CD4-positive, alpha-beta T cell (primary cell): Measurements from ENCODE around the gene ADAMTSL1. TPM values are rescaled to one million over a fixed set of nuclear protein-coding genes. Genes with fewer than 3 reads are reported as not detected.

ENCODE experiments used
- ATAC-seq: fragments of 200-7000 bp; cut with Tn5 transposase; one replicate; pipeline ENCODE4 v1.10.0; 2022; ENCODE audit warnings: mild to moderate bottlenecking; ENCODE audit not compliant: poor library complexity
- CTCF ChIA-PET: fragments of 350-600 bp; sonication (Branson Sonifier 250); formaldehyde crosslinking; loops from one replicate; lab custom pipeline; 2021; ENCODE audit warnings: antibody characterized with exemption, inconsistent platforms; lab: Charles Lee
- POLR2A ChIA-PET: fragments of 350-600 bp; sonication (Branson Sonifier 250); formaldehyde crosslinking; loops from one replicate; lab custom pipeline; 2021; ENCODE audit warnings: antibody characterized with exemption, inconsistent platforms; lab: Charles Lee
- DNase-seq, 14 experiments: peaks; one replicate each; pipeline ENCODE4 v3.0.0-alpha.2; 2013 to 2020; ENCODE audit warnings: mixed read lengths in 2 of 14
- H3K27ac ChIP-seq, 2 donors: one replicate each; pipeline versions ENCODE4 v1.5.1 to v1.7.0; 2013; ENCODE audit warnings: low read length in 2 of 2, low read depth in 1 of 2, mild to moderate bottlenecking in 1 of 2
- H3K27me3 ChIP-seq, 2 experiments: 1 replicate in 1 of 2; 2 replicates in 1 of 2; pipeline versions ENCODE4 v1.6.1 to v1.7.0; 2013; ENCODE audit warnings: low read length in 2 of 2, control low read depth in 1 of 2, mild to moderate bottlenecking in 1 of 2, moderate library complexity in 1 of 2; ENCODE audit not compliant: insufficient read depth in 2 of 2, control insufficient read depth in 1 of 2
- H3K36me3 ChIP-seq: one replicate; pipeline ENCODE4 v1.6.1; 2013; ENCODE audit warnings: low read length, control low read depth; ENCODE audit not compliant: insufficient read depth
- H3K4me1 ChIP-seq: one replicate; pipeline ENCODE4 v1.6.1; 2013; ENCODE audit warnings: low read length, control low read depth; ENCODE audit not compliant: insufficient read depth
- H3K4me3 ChIP-seq: one replicate; pipeline ENCODE4 v1.5.1; 2013; ENCODE audit warnings: mild to moderate bottlenecking, low read length, moderate library complexity
- H3K9me3 ChIP-seq, 2 experiments: 1 replicate in 1 of 2; 2 replicates in 1 of 2; pipeline versions ENCODE4 v1.6.1 to v1.7.0; 2013; ENCODE audit warnings: low read length in 2 of 2, mild to moderate bottlenecking in 2 of 2, control low read depth in 1 of 2, moderate library complexity in 1 of 2; ENCODE audit not compliant: control insufficient read depth in 1 of 2, insufficient read depth in 1 of 2
- H3K27ac Mint-ChIP-seq: one replicate; pipeline ENCODE4 v1.8.0; 2020; ENCODE audit warnings: mixed read lengths
- H3K27me3 Mint-ChIP-seq: one replicate; pipeline ENCODE4 v1.8.0; 2021; ENCODE audit warnings: mixed read lengths
- H3K36me3 Mint-ChIP-seq: one replicate; pipeline ENCODE4 v1.8.0; 2021; ENCODE audit warnings: low read depth, mixed read lengths
- H3K4me1 Mint-ChIP-seq: one replicate; pipeline ENCODE4 v1.8.0; 2021; ENCODE audit warnings: low read depth, mixed read lengths
- H3K4me3 Mint-ChIP-seq: one replicate; pipeline ENCODE4 v1.8.0; 2020; ENCODE audit warnings: mild to moderate bottlenecking, mixed read lengths
- H3K9me3 Mint-ChIP-seq: one replicate; pipeline ENCODE4 v1.8.0; 2020; ENCODE audit warnings: mixed read lengths
- CTCF ChIP-seq: fragments of 200-600 bp; IDR thresholded peaks from one replicate; pipeline ENCODE4 v1.8.0; 2022; ENCODE audit warnings: antibody characterized with exemption, mild to moderate bottlenecking
- intact Hi-C, 2 experiments: fragments of 100-400 bp; cut with DNase I in 1 of 2; cut with micrococcal nuclease in 1 of 2; formaldehyde crosslinking; loops; one replicate each; pipeline versions ENCODE4 v1.15.1 to v1.9.0; 2023 to 2025; cut with DNase I, micrococcal nuclease
- total RNA-seq, 174 experiments: library from RNA in 2 of 174; stranded (reverse) in 2 of 174; gene quantifications; one replicate each; pipeline ENCODE4 v1.2.3 and lab custom pipeline; 2021 to 2026

Gene ADAMTSL1
- total RNA-seq, 2 experiments from 2014 or later, result not detected

GRCh38 chr9:18544456-18544855 is 70.5 kb downstream of the ADAMTSL1 start:
- no peak overlapping the region for H3K4me3 ChIP-seq
- H3K9me3 ChIP-seq, result no peaks in the 10 kb centered on the region
- ChIA-PET CTCF (no interaction called here), POLR2A (no interaction called here)
- Mint-ChIP-seq H3K4me1 (no peaks in the 10 kb centered on the region), H3K36me3 (no peaks in the 10 kb centered on the region), H3K27ac (no peak overlapping the region), H3K9me3 (no peaks in the 10 kb centered on the region), H3K27me3 (no peaks in the 10 kb centered on the region), H3K4me3 (no peak overlapping the region)
- ATAC-seq (no peak), DNase-seq (no peak)
- H3K27ac ChIP-seq, result no peak overlapping the region
- TF ChIP-seq CTCF, result no peak
- no peaks in the 10 kb centered on the region for H3K27me3 ChIP-seq
- H3K36me3 ChIP-seq, result no peaks in the 10 kb centered on the region
- intact Hi-C loops, result no loop called here
- no peaks in the 10 kb centered on the region for H3K4me1 ChIP-seq

GRCh38 chr9:18545636-18546360 is 71.8 kb downstream of the ADAMTSL1 start:
- no peaks in the 10 kb centered on the region for H3K36me3 Mint-ChIP-seq
- intact Hi-C loops, result no loop called here
- no peaks in the 10 kb centered on the region for H3K4me1 Mint-ChIP-seq
- Histone ChIP-seq H3K9me3 (no peaks in the 10 kb centered on the region), H3K4me1 (no peaks in the 10 kb centered on the region), H3K4me3 (no peak overlapping the region), H3K27ac (no peak overlapping the region), H3K27me3 (no peaks in the 10 kb centered on the region), H3K36me3 (no peaks in the 10 kb centered on the region)
- H3K27me3 Mint-ChIP-seq, result no peaks in the 10 kb centered on the region
- ChIA-PET POLR2A (no interaction called here), CTCF (no interaction called here)
- DNase-seq, result no peak
- TF ChIP-seq CTCF, result no peak
- H3K9me3 Mint-ChIP-seq, result peaks cover 2% of the 10 kb centered on the region
- no peak overlapping the region for H3K4me3 Mint-ChIP-seq
- no peak overlapping the region for H3K27ac Mint-ChIP-seq
- no peak for ATAC-seq

- no peak overlapping the region for H3K27ac Mint-ChIP-seq
- H3K36me3 Mint-ChIP-seq, result no peaks in the 10 kb centered on the region
- no peaks in the 10 kb centered on the region for H3K4me1 Mint-ChIP-seq
- H3K9me3 Mint-ChIP-seq, result peaks cover 2% of the 10 kb centered on the region
- no peak overlapping the region for H3K27ac ChIP-seq
- no peak overlapping the region for H3K4me3 ChIP-seq
- TF ChIP-seq CTCF, result no peak
- CTCF ChIA-PET, result no interaction called here
- no peaks in the 10 kb centered on the region for H3K36me3 ChIP-seq
- no peaks in the 10 kb centered on the region for H3K4me1 ChIP-seq
- H3K27me3 Mint-ChIP-seq, result no peaks in the 10 kb centered on the region
- POLR2A ChIA-PET, result no interaction called here
- no peaks in the 10 kb centered on the region for H3K27me3 ChIP-seq
- no peak overlapping the region for H3K4me3 Mint-ChIP-seq
- ATAC-seq, result no peak
- DNase-seq, result no peak
- H3K9me3 ChIP-seq, result no peaks in the 10 kb centered on the region
- intact Hi-C loops, result no loop called here
Observed at GRCh38 chr9:18548456-18548855, 74.5 kb downstream of the ADAMTSL1 start.
